ENCODE measurements around the gene DEGS2. TPM values are rescaled to one million over a fixed set of nuclear protein-coding genes. Genes with fewer than 3 reads are reported as not detected.

Gene DEGS2
- total RNA-seq, 1 experiment from 2014 or later = not detected

DNA sequence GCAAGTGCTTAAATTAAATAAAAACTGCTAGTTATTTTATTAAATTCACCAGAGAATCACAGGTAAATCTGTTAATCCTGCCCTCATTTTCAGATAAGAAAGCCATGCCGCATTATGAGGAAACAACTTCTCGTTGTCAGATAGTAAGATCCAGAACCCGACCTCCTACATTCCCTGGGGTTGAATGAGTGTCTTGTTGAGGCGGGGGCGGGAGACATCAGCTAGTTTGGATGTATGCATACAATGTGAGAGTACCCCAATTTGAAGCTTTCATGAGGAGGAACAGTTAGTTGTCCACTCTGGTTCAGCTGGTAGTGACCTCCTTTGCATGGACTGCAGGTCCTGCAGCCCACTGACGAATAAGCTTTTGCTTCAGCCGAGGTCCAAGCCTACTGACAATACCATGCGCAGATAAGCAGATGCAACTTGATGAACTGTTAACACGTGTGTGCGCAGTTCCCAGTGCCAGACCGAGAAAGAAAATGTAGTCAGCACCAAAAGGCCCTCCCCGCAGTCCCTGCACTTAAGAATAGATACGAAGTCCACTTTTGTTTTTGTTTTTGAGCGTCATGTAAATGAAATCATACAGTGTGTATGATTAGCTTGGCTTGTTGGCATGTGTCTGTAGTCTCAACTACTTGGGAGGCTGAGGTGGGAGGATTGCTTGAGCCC, 59.3 kb downstream of the DEGS2 start:
- Histone ChIP-seq H3K27me3 (no peaks in the 10 kb centered on the region), H3K36me3 (no peaks in the 10 kb centered on the region), H3K9me3 (no peaks in the 10 kb centered on the region), H3K4me3 (no peak overlapping the region)
- no peak for DNase-seq

DNA sequence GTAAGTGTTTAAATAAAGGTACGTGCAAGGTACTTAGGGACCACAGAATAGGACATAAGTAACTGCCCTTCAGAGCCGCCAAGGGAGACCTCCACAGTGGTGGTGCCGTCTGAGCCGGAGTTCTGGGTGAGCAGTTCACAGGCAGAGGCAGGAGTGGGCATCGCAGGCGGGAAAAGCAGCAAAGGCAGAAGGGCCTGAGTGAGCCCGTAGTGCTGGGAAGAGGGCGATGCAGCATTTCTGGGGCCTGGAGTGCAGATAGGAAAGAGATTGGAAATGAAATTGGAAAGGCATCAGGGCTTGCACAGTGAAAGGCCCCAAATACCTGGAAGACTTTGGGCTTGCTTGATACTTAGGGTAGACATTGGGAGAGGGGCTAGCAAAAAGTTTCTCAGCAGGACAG, 61.3 kb downstream of the DEGS2 start:
- Histone ChIP-seq H3K27me3 (no peaks in the 10 kb centered on the region), H3K9me3 (no peaks in the 10 kb centered on the region), H3K36me3 (no peaks in the 10 kb centered on the region), H3K4me3 (no peak overlapping the region)
- DNase-seq = no peak

DNA sequence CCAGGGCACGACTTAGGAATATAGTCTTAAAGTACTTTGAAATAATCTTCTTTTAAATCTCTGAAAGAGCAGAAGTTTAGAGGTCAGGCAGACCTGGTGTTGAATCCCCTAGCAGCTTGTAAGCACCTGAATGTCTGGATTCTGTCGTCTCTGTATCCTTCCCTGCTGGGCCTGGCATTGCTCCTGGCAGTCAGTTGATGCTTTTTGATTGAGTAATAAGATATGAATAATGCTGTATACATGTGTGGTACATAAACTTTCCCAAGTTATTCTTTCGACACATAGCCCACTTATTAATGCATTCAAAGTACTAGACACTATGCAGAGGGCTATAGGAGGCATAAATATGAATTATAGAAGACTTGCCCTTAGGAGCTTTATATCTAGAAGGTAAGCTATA, 62.8 kb downstream of the DEGS2 start:
- Histone ChIP-seq H3K4me3 (no peak overlapping the region), H3K36me3 (no peaks in the 10 kb centered on the region), H3K9me3 (no peaks in the 10 kb centered on the region), H3K27me3 (no peaks in the 10 kb centered on the region)
- DNase-seq = peak; percentile 71

Other genes with a start within 250 kb of the DEGS2 start
- 17.3 and 17.9 TPM in 2 replicates for gene EVL, start 94.2 kb downstream of the DEGS2 start, total RNA-seq (2014; rRNA removed; shearing (Covaris generic); ENCODE audit: low replicate concordance)
- gene YY1, start 79.5 kb upstream of the DEGS2 start, total RNA-seq (2014; rRNA removed; shearing (Covaris generic); ENCODE audit: low replicate concordance) = 34.1 and 45.4 TPM in 2 replicates
- gene SLC25A29, start 146.8 kb upstream of the DEGS2 start, total RNA-seq (2014; rRNA removed; shearing (Covaris generic); ENCODE audit: low replicate concordance) = 8.0 and 9.6 TPM in 2 replicates
- gene SLC25A47, start 163.7 kb upstream of the DEGS2 start, total RNA-seq (2014; rRNA removed; shearing (Covaris generic); ENCODE audit: low replicate concordance) = not detected in 2 replicates
- 20.7 and 40.0 TPM in 2 replicates for gene WDR25, start 216.8 kb upstream of the DEGS2 start, total RNA-seq (2014; rRNA removed; shearing (Covaris generic); ENCODE audit: low replicate concordance)